ENCODE data around the gene NHSL2.
A peak's percentile ranks its signal among the peaks of the same experiment; 100 is the strongest.
"Not testable (repeated sequence)": the region's sequence is repeated elsewhere in the genome, so short reads cannot be mapped to it uniquely, and the experiment has no call there.

The NHSL2 gene

GRCh38 chrX:72165551-72165950 is 254.9 kb downstream of the NHSL2 start:
- peaks cover 0 to 6% of the 10 kb centered on the region in 2 donors for H3K27me3 Mint-ChIP-seq
- DNase-seq = no peak
- no peak for ATAC-seq (replicated peaks)
- H3K4me3 Mint-ChIP-seq = no peak overlapping the region
- H3K27ac Mint-ChIP-seq = no peak overlapping the region
- no peaks in the 10 kb centered on the region for H3K36me3 Mint-ChIP-seq
- no peaks in the 10 kb centered on the region for H3K9me3 Mint-ChIP-seq
- no peaks in the 10 kb centered on the region for H3K4me1 Mint-ChIP-seq

- Mint-ChIP-seq H3K27ac (no peak overlapping the region), H3K4me3 (peak overlapping the region; percentile 14 to 32), H3K9me3 (no peaks in the 10 kb centered on the region), H3K36me3 (no peaks in the 10 kb centered on the region), H3K4me1 (no peaks in the 10 kb centered on the region), H3K27me3 (no peaks in the 10 kb centered on the region)
- ATAC-seq (replicated peaks) = peak; percentile 42 to 68
- no peak for DNase-seq
Measured at GRCh38 chrX:72169008-72169728, 258.5 kb downstream of the NHSL2 start.

- H3K4me1 Mint-ChIP-seq; ATAC-seq (replicated peaks); H3K27ac Mint-ChIP-seq; H3K36me3 Mint-ChIP-seq; H3K27me3 Mint-ChIP-seq; DNase-seq; H3K9me3 Mint-ChIP-seq; H3K4me3 Mint-ChIP-seq: not testable (repeated sequence)
Measured at GRCh38 chrX:72176289-72176688, 265.6 kb downstream of the NHSL2 start.

GRCh38 chrX:72176981-72177380 is 266.3 kb downstream of the NHSL2 start:
- Mint-ChIP-seq H3K9me3 (no peaks in the 10 kb centered on the region), H3K4me1 (no peaks in the 10 kb centered on the region), H3K27ac (no peak overlapping the region), H3K4me3 (no peak overlapping the region), H3K27me3 (no peaks in the 10 kb centered on the region), H3K36me3 (no peaks in the 10 kb centered on the region)
- ATAC-seq (replicated peaks) (no peak), DNase-seq (no peak)

GRCh38 chrX:72180539-72180938 is 269.9 kb downstream of the NHSL2 start:
- H3K27ac Mint-ChIP-seq = no peak overlapping the region
- H3K36me3 Mint-ChIP-seq = peaks cover 0 to 4% of the 10 kb centered on the region in 2 donors
- H3K27me3 Mint-ChIP-seq = no peaks in the 10 kb centered on the region
- no peaks in the 10 kb centered on the region for H3K9me3 Mint-ChIP-seq
- peaks cover 0 to 3% of the 10 kb centered on the region in 2 donors for H3K4me1 Mint-ChIP-seq
- ATAC-seq (replicated peaks) (no peak), DNase-seq (no peak)
- no peak overlapping the region for H3K4me3 Mint-ChIP-seq

- H3K27ac Mint-ChIP-seq = no peak within 1 kb of the TSS
Measured at GRCh38 chrX:72181178-72182125, 270.8 kb downstream of the NHSL2 start, which contains the start of gene PIN4. TSS of gene PIN4 (plus strand) at chrX:72181757. CDS start at chrX:72181786, 29 bp downstream.

GRCh38 chrX:72182924-72183323 is 272.3 kb downstream of the NHSL2 start:
- H3K9me3 Mint-ChIP-seq = no peaks in the 10 kb centered on the region
- DNase-seq (no peak), ATAC-seq (replicated peaks) (no peak)
- peaks cover 0 to 3% of the 10 kb centered on the region in 2 donors for H3K4me1 Mint-ChIP-seq
- H3K36me3 Mint-ChIP-seq = peaks cover 0 to 4% of the 10 kb centered on the region in 2 donors
- no peak overlapping the region for H3K4me3 Mint-ChIP-seq
- no peak overlapping the region for H3K27ac Mint-ChIP-seq
- H3K27me3 Mint-ChIP-seq = no peaks in the 10 kb centered on the region

More at GRCh38 chrX:72181178-72182125, 270.8 kb downstream of the NHSL2 start, which contains the start of gene PIN4:
- peaks cover 0 to 3% of the 10 kb centered on the region in 2 donors for H3K4me1 Mint-ChIP-seq
- DNase-seq = peak; percentile 93
- no peak within 1 kb of the TSS for H3K4me3 Mint-ChIP-seq
- H3K27me3 Mint-ChIP-seq = no peaks in the 10 kb centered on the region
- no peaks in the 10 kb centered on the region for H3K9me3 Mint-ChIP-seq
- ATAC-seq (replicated peaks) = peak; percentile 94 to 95
- peaks cover 0 to 4% of the 10 kb centered on the region in 2 donors for H3K36me3 Mint-ChIP-seq

GRCh38 chrX:72201836-72202536 is 291.3 kb downstream of the NHSL2 start:
- Mint-ChIP-seq H3K36me3 (peaks cover 5 to 23% of the 10 kb centered on the region in 2 donors), H3K4me3 (no peak overlapping the region), H3K27me3 (no peaks in the 10 kb centered on the region), H3K27ac (no peak overlapping the region), H3K9me3 (no peaks in the 10 kb centered on the region), H3K4me1 (no peaks in the 10 kb centered on the region)
- DNase-seq = no peak
- ATAC-seq (replicated peaks) = no peak
